K562 (cell line): Measurements from ENCODE around the gene USP10. TPM values are rescaled to one million over a fixed set of nuclear protein-coding genes. Genes with fewer than 3 reads are reported as not detected.

ENCODE experiments used
- ATAC-seq: fragments of 200-7000 bp; cut with Tn5 transposase; 3 replicates; pipeline ENCODE4 v1.9.1; 2020; ENCODE audit warnings: moderate library complexity
- BruUV-seq: library from RNA; stranded (reverse); fragments of 400-500 nt; replicated peaks from 2 replicates; lab custom pipeline; 2021; lab: Mats Ljungman, UMichigan
- CTCF ChIA-PET: fragments of 300-600 bp; formaldehyde crosslinking; extraction: SDS; loops from one replicate; lab custom pipeline; 2021; ENCODE audit warnings: low intra/inter-chr PET ratio; lab: Yijun Ruan, JAX
- POLR2A ChIA-PET: fragments of 300-600, 350-650 bp; sonication (Branson Sonifier 250); formaldehyde crosslinking; extraction: SDS; loops from one replicate; lab custom pipeline; 2021; ENCODE audit warnings: antibody characterized with exemption, inconsistent platforms; lab: Yijun Ruan, JAX
- DNase-seq, 4 experiments: peaks; one replicate each; pipeline versions ENCODE4 v3.0.0 to v3.0.0-alpha.2; 2011 to 2018; ENCODE audit warnings: low spot score in 3 of 4, mixed read lengths in 3 of 4; ENCODE audit errors: extremely low read depth in 1 of 4
- FAIRE-seq: peaks from 2 replicates; lab custom pipeline; 2011; peaks lifted over from hg19 to GRCh38; lab: Jason Lieb, UNC
- H2AFZ ChIP-seq: 2 replicates; pipeline ENCODE4 v1.6.0; 2011; ENCODE audit warnings: low read depth, low read length, control low read depth, inconsistent platforms
- H3K27ac ChIP-seq: fragments of 200-600 bp; 3 replicates; pipeline ENCODE4 v1.8.0; 2011; ENCODE audit warnings: low read depth, mild to moderate bottlenecking, control low read depth, inconsistent platforms, low read length, moderate library complexity, mixed read lengths; ENCODE audit errors: extremely low read depth
- H3K27me3 ChIP-seq, 2 experiments: fragments of 300-600 bp in 1 of 2; 2 replicates in 1 of 2; 3 replicates in 1 of 2; pipeline versions ENCODE4 v1.6.0 to v1.8.0; 2011; ENCODE audit warnings: inconsistent platforms in 2 of 2, low read length in 2 of 2, mild to moderate bottlenecking in 1 of 2, mixed read lengths in 1 of 2, moderate library complexity in 1 of 2; ENCODE audit not compliant: control insufficient read depth in 2 of 2, insufficient read depth in 2 of 2
- H3K36me3 ChIP-seq: fragments of 300-600 bp; 3 replicates; pipeline ENCODE4 v1.8.0; 2011; ENCODE audit warnings: mild to moderate bottlenecking, low read length, inconsistent platforms; ENCODE audit not compliant: control insufficient read depth, insufficient read depth
- H3K4me1 ChIP-seq, 2 experiments: fragments of 200-600 bp in 1 of 2; replicated peaks in 1 of 2; 2 replicates in 1 of 2; 3 replicates in 1 of 2; pipeline versions ENCODE4 v1.5.1 to v1.8.0; 2011; ENCODE audit warnings: inconsistent platforms in 2 of 2, low read length in 2 of 2, mild to moderate bottlenecking in 1 of 2, mixed read lengths in 1 of 2, moderate library complexity in 1 of 2; ENCODE audit not compliant: control insufficient read depth in 2 of 2, insufficient read depth in 2 of 2
- H3K4me2 ChIP-seq: 2 replicates; pipeline ENCODE4 v1.6.1; 2011; ENCODE audit warnings: low read length, control low read depth, inconsistent platforms, mixed read lengths; ENCODE audit not compliant: insufficient read depth
- H3K4me3 ChIP-seq: fragments of 200-600 bp; sonication (generic), shearing (Covaris generic); 2 replicates; pipeline ENCODE4 v1.5.1; 2016; ENCODE audit warnings: control low read depth, inconsistent platforms
- H3K79me2 ChIP-seq: fragments of 200-600 bp; 3 replicates; pipeline ENCODE4 v1.8.0; 2011; ENCODE audit warnings: low read length, inconsistent platforms; ENCODE audit not compliant: control insufficient read depth, insufficient read depth
- H3K9ac ChIP-seq, 2 experiments: 2 replicates each; pipeline versions ENCODE4 v1.6.0 to v1.6.1; 2011; ENCODE audit warnings: low read depth in 2 of 2, low read length in 2 of 2, control low read depth in 1 of 2, inconsistent platforms in 1 of 2, mild to moderate bottlenecking in 1 of 2, mixed read lengths in 1 of 2; ENCODE audit not compliant: insufficient read depth in 1 of 2
- H3K9me1 ChIP-seq: one replicate; pipeline ENCODE4 v1.6.0; 2011; ENCODE audit warnings: inconsistent platforms, mild to moderate bottlenecking, low read length, moderate library complexity; ENCODE audit not compliant: control insufficient read depth, insufficient read depth
- H3K9me3 ChIP-seq: replicated peaks from 2 replicates; pipeline ENCODE4 v1.5.1; 2011; ENCODE audit warnings: low read depth, low read length, inconsistent platforms; ENCODE audit not compliant: control insufficient read depth, insufficient read depth
- H4K20me1 ChIP-seq: replicated peaks from 2 replicates; pipeline ENCODE4 v1.6.1; 2011; ENCODE audit warnings: low read length, inconsistent platforms, mixed read lengths; ENCODE audit not compliant: control insufficient read depth, insufficient read depth
- HDAC1 ChIP-seq, 2 experiments: fragments of 450-650 bp; IDR thresholded peaks; 2 replicates each; pipeline ENCODE4 v1.6.1; 2016 to 2017; ENCODE audit warnings: inconsistent platforms in 1 of 2, mild to moderate bottlenecking in 1 of 2, moderate library complexity in 1 of 2
- NCOA1 ChIP-seq: fragments of 450-650 bp; IDR thresholded peaks from 2 replicates; pipeline ENCODE4 v1.6.1; 2016; ENCODE audit warnings: low read depth
- TAF9B ChIP-seq: fragments of 450-650 bp; IDR thresholded peaks from 2 replicates; pipeline ENCODE4 v1.6.1; 2018; ENCODE audit warnings: mild to moderate bottlenecking; ENCODE audit not compliant: partially characterized antibody
- ZNF507 ChIP-seq: conservative IDR thresholded peaks from 2 replicates; pipeline ENCODE4 v1.6.1; 2017; ENCODE audit warnings: missing genetic modification characterization, missing compliant biosample characterization
- ZNF79 ChIP-seq: fragments of 250-450 bp; sonication (Bioruptor Pico); IDR thresholded peaks from 2 replicates; pipeline ENCODE4 v1.4.0; 2020; ENCODE audit warnings: low read depth, mild to moderate bottlenecking, moderate library complexity
- WGBS: fragments of 100-300 bp; shearing (Covaris generic); methylation state at CpG from one replicate; pipeline ENCODE4 v1.1.6; 2016; ENCODE audit warnings: low coverage, mixed read lengths; ENCODE audit not compliant: insufficient coverage; ENCODE audit errors: missing lambda C conversion rate; 5-methylcytosine and 5-hydroxymethylcytosine counted together
- in situ Hi-C: fragments of 300-500 bp; cut with MboI; formaldehyde crosslinking; loops from 4 replicates; pipeline ENCODE4 v1.15.0; 2018; ENCODE audit warnings: inconsistent platforms, mixed read lengths
- intact Hi-C: fragments of 100-400 bp; cut with micrococcal nuclease; formaldehyde crosslinking; loops from 2 replicates; pipeline ENCODE4 v1.14.2; 2022
- polyA plus RNA-seq, 8 experiments: library from polyadenylated mRNA; depleted of rRNA in 4 of 8; stranded (reverse) in 5 of 8; unstranded in 3 of 8; fragments of >200 nt; fragmentation: Nextera tagmentation in 2 of 8; fragmentation: Illumina TruSeq in 1 of 8; extraction: Ambion mirVana in 2 of 8; extraction: Trizol in 1 of 8; gene quantifications; 2 replicates each; pipeline versions ENCODE4 v1.2.1 to v1.2.3, GENCODE V29; 2011 to 2014; ENCODE audit warnings: inconsistent platforms in 1 of 8, missing spikeins in 1 of 8
- total RNA-seq, 7 experiments: library from RNA; depleted of rRNA in 6 of 7; stranded (reverse); fragments of >200 nt in 6 of 7; fragmentation: Illumina TruSeq in 2 of 7; extraction: Trizol in 2 of 7; gene quantifications; 2 replicates each; pipeline versions ENCODE4 v1.2.1 to v1.2.3, GENCODE V29; 2011 to 2021; ENCODE audit warnings: low replicate concordance in 1 of 7
- TF ChIP-seq, protein P1 (sequence below): fragments of 250-450 bp; sonication (Bioruptor Pico); IDR thresholded peaks from 2 replicates; pipeline ENCODE4 v1.8.0; 2021; ENCODE audit warnings: moderate library complexity, mild to moderate bottlenecking, inconsistent platforms
- TF ChIP-seq, protein P2 (sequence below): fragments of 250-450 bp; sonication (Bioruptor Pico); IDR thresholded peaks from 2 replicates; pipeline ENCODE4 v1.8.0; 2022; ENCODE audit warnings: moderate library complexity, mild to moderate bottlenecking, inconsistent platforms

The USP10 gene
- total and polyA plus RNA-seq, 9 of the 15 experiments (the other 6 are each of a cell fraction or from before 2014, with no cell fraction given): 61.7 to 197 (median 116) TPM

DNA sequence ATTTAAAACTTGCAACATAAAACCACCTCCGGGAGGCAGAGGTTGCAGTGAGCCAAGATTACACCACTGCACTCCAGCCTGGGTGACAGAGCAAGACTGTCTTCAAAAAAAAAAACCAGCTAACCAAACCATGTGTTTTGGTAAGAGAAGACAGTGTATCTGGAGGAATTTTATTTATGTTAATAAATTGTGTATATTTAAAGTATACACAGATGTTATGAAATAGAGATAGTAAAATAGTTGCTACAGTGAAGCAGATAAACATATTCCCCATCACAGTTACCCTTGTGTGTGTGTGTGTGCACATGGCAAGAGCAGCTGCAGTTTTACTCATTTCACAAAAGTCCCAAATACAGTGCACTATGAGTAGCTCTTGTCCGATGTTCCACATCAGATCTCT lies 65.2 kb downstream of the USP10 start:
- CTCF ChIA-PET: no interaction called here
- no peaks in the 10 kb centered on the region for H3K9me1 ChIP-seq
- H3K4me1 ChIP-seq: no peaks in the 10 kb centered on the region
- in situ Hi-C loops (no loop called here), intact Hi-C loops (no loop called here)
- peaks cover 93% of the 10 kb centered on the region for H3K36me3 ChIP-seq
- POLR2A ChIA-PET: interaction anchor here (0.6 to 1.5 kb wide), 3 partner anchors 11 to 848 kb away, joined by 3 to 4 read pairs (median 3); no protein-coding TSS in a partner anchor
- no peak overlapping the region for H3K27ac ChIP-seq
- no peaks in the 10 kb centered on the region for H3K9me3 ChIP-seq
- H3K4me2 ChIP-seq: no peak overlapping the region
- no peak for ATAC-seq
- no peaks in the 10 kb centered on the region for H3K27me3 ChIP-seq
- peaks cover 17% of the 10 kb centered on the region; the same call in 2 of the 3 replicates for H3K79me2 ChIP-seq
- BruUV-seq: no TSS peak
- H2AFZ ChIP-seq: no peak overlapping the region
- H3K4me3 ChIP-seq: no peak overlapping the region
- no peak for DNase-seq
- 86% methylated on average over 2 of the region's 2 CpGs for WGBS
- no peak for TF ChIP-seq ZNF507 (tag)
- no peak for TF ChIP-seq HDAC1 (IDR thresholded peaks at IDR 0.05)
- no peak for TF ChIP-seq ZNF79 (CRISPR knock-in tag)
- TF ChIP-seq NCOA1: no peak
- no peak for TF ChIP-seq TAF9B
- TF ChIP-seq, protein P1, sequence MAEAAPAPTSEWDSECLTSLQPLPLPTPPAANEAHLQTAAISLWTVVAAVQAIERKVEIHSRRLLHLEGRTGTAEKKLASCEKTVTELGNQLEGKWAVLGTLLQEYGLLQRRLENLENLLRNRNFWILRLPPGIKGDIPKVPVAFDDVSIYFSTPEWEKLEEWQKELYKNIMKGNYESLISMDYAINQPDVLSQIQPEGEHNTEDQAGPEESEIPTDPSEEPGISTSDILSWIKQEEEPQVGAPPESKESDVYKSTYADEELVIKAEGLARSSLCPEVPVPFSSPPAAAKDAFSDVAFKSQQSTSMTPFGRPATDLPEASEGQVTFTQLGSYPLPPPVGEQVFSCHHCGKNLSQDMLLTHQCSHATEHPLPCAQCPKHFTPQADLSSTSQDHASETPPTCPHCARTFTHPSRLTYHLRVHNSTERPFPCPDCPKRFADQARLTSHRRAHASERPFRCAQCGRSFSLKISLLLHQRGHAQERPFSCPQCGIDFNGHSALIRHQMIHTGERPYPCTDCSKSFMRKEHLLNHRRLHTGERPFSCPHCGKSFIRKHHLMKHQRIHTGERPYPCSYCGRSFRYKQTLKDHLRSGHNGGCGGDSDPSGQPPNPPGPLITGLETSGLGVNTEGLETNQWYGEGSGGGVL (CRISPR knock-in tag): no peak
- TF ChIP-seq, protein P2, sequence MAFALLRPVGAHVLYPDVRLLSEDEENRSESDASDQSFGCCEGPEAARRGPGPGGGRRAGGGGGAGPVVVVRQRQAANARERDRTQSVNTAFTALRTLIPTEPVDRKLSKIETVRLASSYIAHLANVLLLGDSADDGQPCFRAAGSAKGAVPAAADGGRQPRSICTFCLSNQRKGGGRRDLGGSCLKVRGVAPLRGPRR (CRISPR knock-in tag): no peak
- no peak for FAIRE-seq
- H3K9ac ChIP-seq: no peak overlapping the region
- H4K20me1 ChIP-seq: peaks cover 8% of the 10 kb centered on the region; the same call in 1 of the 2 replicates
